Measurements from ENCODE around the gene KLHL24.

DNA sequence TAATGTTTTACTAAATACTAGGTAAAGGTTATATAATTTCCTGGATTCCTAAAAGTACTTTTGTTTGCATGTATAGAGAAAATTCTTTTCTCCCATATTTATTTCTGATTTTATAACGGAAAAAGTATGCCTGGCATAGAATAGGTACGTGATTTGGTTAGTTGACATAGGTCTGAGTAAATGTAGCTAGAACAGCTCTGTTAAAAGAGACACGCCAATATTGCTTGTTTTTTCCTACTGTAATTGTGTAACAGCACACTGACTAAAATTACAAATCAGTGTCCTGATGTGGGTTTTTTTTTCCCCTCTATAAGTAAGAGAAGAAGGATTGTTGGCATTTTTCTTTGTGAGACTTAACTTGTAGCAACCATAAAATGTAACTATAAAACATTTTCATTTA is 26.7 kb downstream of the KLHL24 start:
- TF ChIP-seq EZH2 (IDR thresholded peaks at IDR 0.05): no peak
- TF ChIP-seq, protein P1, sequence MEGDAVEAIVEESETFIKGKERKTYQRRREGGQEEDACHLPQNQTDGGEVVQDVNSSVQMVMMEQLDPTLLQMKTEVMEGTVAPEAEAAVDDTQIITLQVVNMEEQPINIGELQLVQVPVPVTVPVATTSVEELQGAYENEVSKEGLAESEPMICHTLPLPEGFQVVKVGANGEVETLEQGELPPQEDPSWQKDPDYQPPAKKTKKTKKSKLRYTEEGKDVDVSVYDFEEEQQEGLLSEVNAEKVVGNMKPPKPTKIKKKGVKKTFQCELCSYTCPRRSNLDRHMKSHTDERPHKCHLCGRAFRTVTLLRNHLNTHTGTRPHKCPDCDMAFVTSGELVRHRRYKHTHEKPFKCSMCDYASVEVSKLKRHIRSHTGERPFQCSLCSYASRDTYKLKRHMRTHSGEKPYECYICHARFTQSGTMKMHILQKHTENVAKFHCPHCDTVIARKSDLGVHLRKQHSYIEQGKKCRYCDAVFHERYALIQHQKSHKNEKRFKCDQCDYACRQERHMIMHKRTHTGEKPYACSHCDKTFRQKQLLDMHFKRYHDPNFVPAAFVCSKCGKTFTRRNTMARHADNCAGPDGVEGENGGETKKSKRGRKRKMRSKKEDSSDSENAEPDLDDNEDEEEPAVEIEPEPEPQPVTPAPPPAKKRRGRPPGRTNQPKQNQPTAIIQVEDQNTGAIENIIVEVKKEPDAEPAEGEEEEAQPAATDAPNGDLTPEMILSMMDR (IDR thresholded peaks at IDR 0.05): no peak
- no peak for TF ChIP-seq EZH2phosphoT487 (IDR thresholded peaks at IDR 0.05)
